HepG2 (cell line): ENCODE results near the gene NPW. TPM values are rescaled to one million over a fixed set of nuclear protein-coding genes. Genes with fewer than 3 reads are reported as not detected.

ENCODE experiments used
- CREB1 ChIP-seq, 2 experiments: fragments of 450-650 bp in 1 of 2; IDR thresholded peaks; 2 replicates each; pipeline ENCODE4 v1.6.1; 2016 to 2017; ENCODE audit warnings: control low read depth in 1 of 2, mild to moderate bottlenecking in 1 of 2, missing compliant biosample characterization in 1 of 2, missing genetic modification characterization in 1 of 2
- LRRFIP1 ChIP-seq: sonication (generic); formaldehyde crosslinking; conservative IDR thresholded peaks from 2 replicates; pipeline ENCODE4 v1.4.0; 2020; ENCODE audit warnings: missing genetic modification reagents
- MAFF ChIP-seq: IDR thresholded peaks from 2 replicates; pipeline ENCODE4 v1.6.1; 2011; ENCODE audit warnings: low read depth, low read length, improper control_type of control experiment
- POLR2AphosphoS5 ChIP-seq: IDR thresholded peaks from 2 replicates; pipeline ENCODE4 v1.6.1; 2012; ENCODE audit warnings: low read depth, low read length
- RBM22 ChIP-seq: fragments of 200-400 bp; formaldehyde crosslinking; optimal IDR thresholded peaks from 2 replicates; pipeline ENCODE3; 2017; ENCODE audit warnings: mild to moderate bottlenecking, low read length, moderate library complexity
- RNF2 ChIP-seq: fragments of 450-650 bp; conservative IDR thresholded peaks from 2 replicates; pipeline ENCODE4 v1.6.1; 2016; ENCODE audit warnings: low read depth
- SRY ChIP-seq: sonication (generic); formaldehyde crosslinking; IDR thresholded peaks from 2 replicates; pipeline ENCODE4 v1.8.0; 2022; ENCODE audit warnings: mild to moderate bottlenecking, missing genetic modification reagents
- ZNF414 ChIP-seq: sonication (generic); formaldehyde crosslinking; IDR thresholded peaks from 2 replicates; pipeline ENCODE4 v1.5.0; 2020; ENCODE audit warnings: missing genetic modification reagents
- ZNF430 ChIP-seq: sonication (generic); formaldehyde crosslinking; IDR thresholded peaks from 2 replicates; pipeline ENCODE4 v1.9.0; 2021; ENCODE audit warnings: mild to moderate bottlenecking, missing genetic modification reagents
- ZNF605 ChIP-seq: sonication (generic); formaldehyde crosslinking; IDR thresholded peaks from 2 replicates; pipeline ENCODE4 v1.8.0; 2022; ENCODE audit warnings: mild to moderate bottlenecking, missing genetic modification reagents
- ZNF629 ChIP-seq: sonication (generic); formaldehyde crosslinking; conservative IDR thresholded peaks from 2 replicates; pipeline ENCODE4 v1.5.0; 2020; ENCODE audit warnings: missing genetic modification reagents
- ZNF883 ChIP-seq: sonication (generic); formaldehyde crosslinking; IDR thresholded peaks from 2 replicates; pipeline ENCODE4 v1.5.1; 2020; ENCODE audit warnings: mild to moderate bottlenecking, missing genetic modification reagents; ENCODE audit errors: not compliant biosample characterization
- polyA plus RNA-seq, 8 experiments: library from polyadenylated mRNA; depleted of rRNA in 3 of 8; stranded (reverse) in 7 of 8; unstranded in 1 of 8; fragments of >200 nt; fragmentation: Illumina TruSeq in 4 of 8; extraction: Trizol in 4 of 8; gene quantifications; 2 replicates each; pipeline versions ENCODE4 v1.2.1 to v1.2.3, GENCODE V29; 2011 to 2016; ENCODE audit warnings: low read depth in 4 of 8, missing spikeins in 1 of 8, mixed read lengths in 1 of 8; ENCODE audit not compliant: insufficient read depth in 1 of 8
- total RNA-seq, 5 experiments: library from RNA; depleted of rRNA; stranded (reverse); fragments of >200 nt; fragmentation: Illumina TruSeq; extraction: Trizol; gene quantifications; 2 replicates each; pipeline ENCODE4 v1.2.3, GENCODE V29; 2016; ENCODE audit warnings: low read depth in 1 of 5
- TF ChIP-seq, protein P1 (sequence below): sonication (generic); formaldehyde crosslinking; IDR thresholded peaks from 2 replicates; pipeline ENCODE4 v1.4.0; 2020; ENCODE audit warnings: missing genetic modification reagents
- TF ChIP-seq, protein P2 (sequence below): sonication (generic); formaldehyde crosslinking; IDR thresholded peaks from 2 replicates; pipeline ENCODE4 v1.5.1; 2020; ENCODE audit warnings: mild to moderate bottlenecking, missing genetic modification reagents, moderate library complexity
- TF ChIP-seq, protein P3 (sequence below): sonication (generic); formaldehyde crosslinking; IDR thresholded peaks from 2 replicates; pipeline ENCODE4 v1.5.1; 2020; ENCODE audit warnings: mild to moderate bottlenecking, missing genetic modification reagents, moderate library complexity

NPW gene
- total and polyA plus RNA-seq, 2 of the 13 experiments (the other 11 are each of a cell fraction or from before 2014, with no cell fraction given) = 0.24 to 0.97 TPM

- no peak for TF ChIP-seq LRRFIP1 (CRISPR knock-in tag)
- peak; percentile 74 for TF ChIP-seq RNF2
- peak; percentile 44 for TF ChIP-seq POLR2AphosphoS5
- TF ChIP-seq MAFF = no peak
- TF ChIP-seq, protein P1, sequence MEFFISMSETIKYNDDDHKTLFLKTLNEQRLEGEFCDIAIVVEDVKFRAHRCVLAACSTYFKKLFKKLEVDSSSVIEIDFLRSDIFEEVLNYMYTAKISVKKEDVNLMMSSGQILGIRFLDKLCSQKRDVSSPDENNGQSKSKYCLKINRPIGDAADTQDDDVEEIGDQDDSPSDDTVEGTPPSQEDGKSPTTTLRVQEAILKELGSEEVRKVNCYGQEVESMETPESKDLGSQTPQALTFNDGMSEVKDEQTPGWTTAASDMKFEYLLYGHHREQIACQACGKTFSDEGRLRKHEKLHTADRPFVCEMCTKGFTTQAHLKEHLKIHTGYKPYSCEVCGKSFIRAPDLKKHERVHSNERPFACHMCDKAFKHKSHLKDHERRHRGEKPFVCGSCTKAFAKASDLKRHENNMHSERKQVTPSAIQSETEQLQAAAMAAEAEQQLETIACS (CRISPR knock-in tag) = peak; percentile 58; the same call in 1 of the 2 replicates
- peak; percentile 78; the same call in 1 of the 2 replicates for TF ChIP-seq SRY (CRISPR knock-in tag)
- TF ChIP-seq ZNF883 (CRISPR knock-in tag) = peak; percentile 78
- TF ChIP-seq, protein P2, sequence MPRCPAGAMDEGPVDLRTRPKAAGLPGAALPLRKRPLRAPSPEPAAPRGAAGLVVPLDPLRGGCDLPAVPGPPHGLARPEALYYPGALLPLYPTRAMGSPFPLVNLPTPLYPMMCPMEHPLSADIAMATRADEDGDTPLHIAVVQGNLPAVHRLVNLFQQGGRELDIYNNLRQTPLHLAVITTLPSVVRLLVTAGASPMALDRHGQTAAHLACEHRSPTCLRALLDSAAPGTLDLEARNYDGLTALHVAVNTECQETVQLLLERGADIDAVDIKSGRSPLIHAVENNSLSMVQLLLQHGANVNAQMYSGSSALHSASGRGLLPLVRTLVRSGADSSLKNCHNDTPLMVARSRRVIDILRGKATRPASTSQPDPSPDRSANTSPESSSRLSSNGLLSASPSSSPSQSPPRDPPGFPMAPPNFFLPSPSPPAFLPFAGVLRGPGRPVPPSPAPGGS (CRISPR knock-in tag) = peak; percentile 62; the same call in 1 of the 2 replicates
- peak; percentile 60; the same call in 1 of the 2 replicates for TF ChIP-seq ZNF430 (CRISPR knock-in tag)
- TF ChIP-seq CREB1 (IDR thresholded peaks at IDR 0.05) = peak; percentile 32; the same call in 1 of the 2 replicates
- peak; percentile 35; the same call in 1 of the 2 replicates for TF ChIP-seq CREB1 (CRISPR knock-in tag; IDR thresholded peaks at IDR 0.05)
- peak; percentile 78; the same call in 1 of the 2 replicates for TF ChIP-seq ZNF414
- no peak for TF ChIP-seq ZNF629 (CRISPR knock-in tag)
- peak; percentile 76 for TF ChIP-seq ZNF605 (CRISPR knock-in tag)
- TF ChIP-seq RBM22 = peak; percentile 40
- TF ChIP-seq, protein P3, sequence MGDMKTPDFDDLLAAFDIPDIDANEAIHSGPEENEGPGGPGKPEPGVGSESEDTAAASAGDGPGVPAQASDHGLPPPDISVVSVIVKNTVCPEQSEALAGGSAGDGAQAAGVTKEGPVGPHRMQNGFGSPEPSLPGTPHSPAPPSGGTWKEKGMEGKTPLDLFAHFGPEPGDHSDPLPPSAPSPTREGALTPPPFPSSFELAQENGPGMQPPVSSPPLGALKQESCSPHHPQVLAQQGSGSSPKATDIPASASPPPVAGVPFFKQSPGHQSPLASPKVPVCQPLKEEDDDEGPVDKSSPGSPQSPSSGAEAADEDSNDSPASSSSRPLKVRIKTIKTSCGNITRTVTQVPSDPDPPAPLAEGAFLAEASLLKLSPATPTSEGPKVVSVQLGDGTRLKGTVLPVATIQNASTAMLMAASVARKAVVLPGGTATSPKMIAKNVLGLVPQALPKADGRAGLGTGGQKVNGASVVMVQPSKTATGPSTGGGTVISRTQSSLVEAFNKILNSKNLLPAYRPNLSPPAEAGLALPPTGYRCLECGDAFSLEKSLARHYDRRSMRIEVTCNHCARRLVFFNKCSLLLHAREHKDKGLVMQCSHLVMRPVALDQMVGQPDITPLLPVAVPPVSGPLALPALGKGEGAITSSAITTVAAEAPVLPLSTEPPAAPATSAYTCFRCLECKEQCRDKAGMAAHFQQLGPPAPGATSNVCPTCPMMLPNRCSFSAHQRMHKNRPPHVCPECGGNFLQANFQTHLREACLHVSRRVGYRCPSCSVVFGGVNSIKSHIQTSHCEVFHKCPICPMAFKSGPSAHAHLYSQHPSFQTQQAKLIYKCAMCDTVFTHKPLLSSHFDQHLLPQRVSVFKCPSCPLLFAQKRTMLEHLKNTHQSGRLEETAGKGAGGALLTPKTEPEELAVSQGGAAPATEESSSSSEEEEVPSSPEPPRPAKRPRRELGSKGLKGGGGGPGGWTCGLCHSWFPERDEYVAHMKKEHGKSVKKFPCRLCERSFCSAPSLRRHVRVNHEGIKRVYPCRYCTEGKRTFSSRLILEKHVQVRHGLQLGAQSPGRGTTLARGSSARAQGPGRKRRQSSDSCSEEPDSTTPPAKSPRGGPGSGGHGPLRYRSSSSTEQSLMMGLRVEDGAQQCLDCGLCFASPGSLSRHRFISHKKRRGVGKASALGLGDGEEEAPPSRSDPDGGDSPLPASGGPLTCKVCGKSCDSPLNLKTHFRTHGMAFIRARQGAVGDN (CRISPR knock-in tag) = peak; percentile 95
Observed at GRCh38 chr16:2009791-2010510, 9.6 kb upstream of the NPW start, which contains the start of gene ZNF598 (continued).
